WI38 (cell line): ENCODE measurements around the gene ITGB6.

Source experiments
- H3K4me3 ChIP-seq: 2 replicates; pipeline ENCODE4 v1.5.1; 2011; ENCODE audit warnings: low read depth, mild to moderate bottlenecking, control low read depth, low read length
- TF ChIP-seq, protein P1 (sequence below): IDR thresholded peaks from 2 replicates; pipeline ENCODE4 v1.5.1; 2012; ENCODE audit warnings: low read depth, mild to moderate bottlenecking, control low read depth, low read length

The ITGB6 gene

GRCh38 chr2:160108646-160109045 lies 91.4 kb downstream of the ITGB6 start:
- TF ChIP-seq, protein P1, sequence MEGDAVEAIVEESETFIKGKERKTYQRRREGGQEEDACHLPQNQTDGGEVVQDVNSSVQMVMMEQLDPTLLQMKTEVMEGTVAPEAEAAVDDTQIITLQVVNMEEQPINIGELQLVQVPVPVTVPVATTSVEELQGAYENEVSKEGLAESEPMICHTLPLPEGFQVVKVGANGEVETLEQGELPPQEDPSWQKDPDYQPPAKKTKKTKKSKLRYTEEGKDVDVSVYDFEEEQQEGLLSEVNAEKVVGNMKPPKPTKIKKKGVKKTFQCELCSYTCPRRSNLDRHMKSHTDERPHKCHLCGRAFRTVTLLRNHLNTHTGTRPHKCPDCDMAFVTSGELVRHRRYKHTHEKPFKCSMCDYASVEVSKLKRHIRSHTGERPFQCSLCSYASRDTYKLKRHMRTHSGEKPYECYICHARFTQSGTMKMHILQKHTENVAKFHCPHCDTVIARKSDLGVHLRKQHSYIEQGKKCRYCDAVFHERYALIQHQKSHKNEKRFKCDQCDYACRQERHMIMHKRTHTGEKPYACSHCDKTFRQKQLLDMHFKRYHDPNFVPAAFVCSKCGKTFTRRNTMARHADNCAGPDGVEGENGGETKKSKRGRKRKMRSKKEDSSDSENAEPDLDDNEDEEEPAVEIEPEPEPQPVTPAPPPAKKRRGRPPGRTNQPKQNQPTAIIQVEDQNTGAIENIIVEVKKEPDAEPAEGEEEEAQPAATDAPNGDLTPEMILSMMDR, result no peak
- no peak overlapping the region for H3K4me3 ChIP-seq

GRCh38 chr2:160105366-160105765 lies 94.7 kb downstream of the ITGB6 start:
- TF ChIP-seq, protein P1, result no peak
- H3K4me3 ChIP-seq, result no peak overlapping the region

DNA sequence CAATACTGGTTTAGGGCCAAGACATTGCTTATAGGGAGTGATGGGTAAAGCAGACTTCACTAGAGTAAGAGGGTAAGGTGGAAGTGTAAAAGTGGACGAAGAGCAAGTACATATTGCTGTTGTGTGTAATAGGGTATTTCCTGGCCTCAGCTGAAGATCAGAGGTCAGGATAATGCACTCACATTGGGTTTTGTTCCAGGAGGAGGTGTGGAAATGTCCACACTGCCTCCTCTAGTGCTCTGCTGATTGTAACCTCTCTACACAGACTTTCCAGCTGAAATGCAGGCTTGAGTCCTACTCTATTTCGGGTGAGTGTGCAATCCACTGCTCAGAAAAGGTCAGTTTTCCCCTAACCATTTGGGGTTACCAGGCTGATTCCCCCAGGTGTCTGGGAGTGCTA lies 96.0 kb downstream of the ITGB6 start:
- TF ChIP-seq, protein P1, result no peak
- no peak overlapping the region for H3K4me3 ChIP-seq

DNA sequence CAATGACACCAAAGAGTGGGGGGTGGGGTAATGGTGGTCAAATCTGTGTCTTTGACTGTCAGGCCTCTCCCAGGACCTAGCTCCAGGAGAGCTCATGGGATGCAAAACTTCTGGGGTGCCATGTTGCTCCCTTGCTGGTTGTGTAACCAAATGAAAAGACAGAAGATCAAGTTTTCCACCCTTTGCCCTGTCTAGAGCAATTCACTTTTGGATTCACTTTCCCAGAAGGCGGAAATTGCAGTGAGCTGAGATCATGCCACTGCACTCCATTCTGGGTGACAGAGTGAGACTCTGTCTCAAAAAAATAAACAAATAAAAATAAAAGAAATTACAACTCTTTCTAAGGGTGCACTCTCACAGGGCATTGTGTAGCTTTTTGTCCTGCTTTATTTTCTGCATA lies 102.7 kb downstream of the ITGB6 start:
- TF ChIP-seq, protein P1, result no peak
- no peak overlapping the region for H3K4me3 ChIP-seq

GRCh38 chr2:160096409-160096808 lies 103.7 kb downstream of the ITGB6 start:
- TF ChIP-seq, protein P1, result no peak
- no peak overlapping the region for H3K4me3 ChIP-seq

DNA sequence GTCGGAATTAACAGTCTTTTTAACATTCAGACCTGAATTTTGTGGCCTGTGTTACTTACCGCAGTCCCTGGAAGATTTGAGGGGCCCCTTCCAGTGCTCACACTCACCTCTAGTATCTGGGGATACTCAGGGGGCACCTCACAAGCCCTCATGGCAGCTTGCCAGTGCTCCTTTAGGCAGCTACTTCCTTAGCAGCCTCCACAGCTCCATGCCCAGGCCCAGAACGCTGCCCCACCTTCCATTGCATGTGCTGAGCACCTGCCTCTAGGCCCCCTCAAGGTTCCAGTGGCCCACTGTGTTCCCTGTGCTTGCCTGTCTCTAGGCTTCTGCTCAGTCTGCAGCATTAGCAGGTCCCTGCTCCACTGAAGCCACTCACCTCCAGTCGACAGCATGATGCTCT lies 107.6 kb downstream of the ITGB6 start:
- TF ChIP-seq, protein P1, result no peak
- no peak overlapping the region for H3K4me3 ChIP-seq

- TF ChIP-seq, protein P1, result no peak
- H3K4me3 ChIP-seq, result no peak overlapping the region
Measured at GRCh38 chr2:160091381-160091780, 108.7 kb downstream of the ITGB6 start.
